ENCODE data around the gene FBRS. TPM values are rescaled to one million over a fixed set of nuclear protein-coding genes. Genes with fewer than 3 reads are reported as not detected.

Gene FBRS
- polyA plus RNA-seq, 2 of the 4 experiments (the other 2 are of a cell fraction): 5.9 to 33.3 TPM

DNA sequence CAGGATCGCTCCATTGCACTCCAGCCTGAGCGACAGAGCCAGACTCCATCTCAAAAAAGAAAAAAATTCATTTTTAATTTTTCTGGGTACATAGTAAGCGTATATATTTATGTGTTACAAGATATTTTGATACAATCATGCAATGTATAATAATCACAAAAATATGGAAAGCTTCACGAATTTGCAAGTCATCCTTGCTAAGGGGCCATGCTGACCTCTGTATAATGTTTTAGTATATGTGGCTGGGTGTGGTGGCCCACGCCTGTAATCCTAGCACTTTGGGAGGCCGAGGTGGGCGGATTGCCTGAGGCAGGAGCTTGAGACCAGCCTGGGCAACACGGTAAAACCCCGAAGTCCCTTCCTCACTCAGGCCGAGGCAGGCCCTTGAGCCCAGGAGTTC, 16.9 kb downstream of the FBRS start:
- FAIRE-seq (no peak), ATAC-seq (no peak), DNase-seq (ENCODE audit: low read depth in 1 of 2, low spot score in 1 of 2) (no peak)
- CTCF ChIA-PET: interaction anchor here (1.9 to 2.2 kb wide), 3 partner anchors 16 to 245 kb away, joined by 8 read pairs; partner anchors contain the start of gene DCTPP1
- no peak for TF ChIP-seq HEYL (CRISPR knock-in tag; IDR thresholded peaks at IDR 0.05)
- no peak for TF ChIP-seq ZFP36 (IDR thresholded peaks at IDR 0.05; ENCODE audit: borderline replicate concordance, partially characterized antibody)
- TF ChIP-seq, protein P1, sequence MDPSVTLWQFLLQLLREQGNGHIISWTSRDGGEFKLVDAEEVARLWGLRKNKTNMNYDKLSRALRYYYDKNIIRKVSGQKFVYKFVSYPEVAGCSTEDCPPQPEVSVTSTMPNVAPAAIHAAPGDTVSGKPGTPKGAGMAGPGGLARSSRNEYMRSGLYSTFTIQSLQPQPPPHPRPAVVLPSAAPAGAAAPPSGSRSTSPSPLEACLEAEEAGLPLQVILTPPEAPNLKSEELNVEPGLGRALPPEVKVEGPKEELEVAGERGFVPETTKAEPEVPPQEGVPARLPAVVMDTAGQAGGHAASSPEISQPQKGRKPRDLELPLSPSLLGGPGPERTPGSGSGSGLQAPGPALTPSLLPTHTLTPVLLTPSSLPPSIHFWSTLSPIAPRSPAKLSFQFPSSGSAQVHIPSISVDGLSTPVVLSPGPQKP (IDR thresholded peaks at IDR 0.05; ENCODE audit: low read depth, low read length): no peak
- no peak for TF ChIP-seq CHD4 (IDR thresholded peaks at IDR 0.05; ENCODE audit: borderline replicate concordance)
- no peak for TF ChIP-seq ZSCAN20 (CRISPR knock-in tag; IDR thresholded peaks at IDR 0.05)
- no peak for TF ChIP-seq HDAC2 (IDR thresholded peaks at IDR 0.05)
- TF ChIP-seq, protein P2, sequence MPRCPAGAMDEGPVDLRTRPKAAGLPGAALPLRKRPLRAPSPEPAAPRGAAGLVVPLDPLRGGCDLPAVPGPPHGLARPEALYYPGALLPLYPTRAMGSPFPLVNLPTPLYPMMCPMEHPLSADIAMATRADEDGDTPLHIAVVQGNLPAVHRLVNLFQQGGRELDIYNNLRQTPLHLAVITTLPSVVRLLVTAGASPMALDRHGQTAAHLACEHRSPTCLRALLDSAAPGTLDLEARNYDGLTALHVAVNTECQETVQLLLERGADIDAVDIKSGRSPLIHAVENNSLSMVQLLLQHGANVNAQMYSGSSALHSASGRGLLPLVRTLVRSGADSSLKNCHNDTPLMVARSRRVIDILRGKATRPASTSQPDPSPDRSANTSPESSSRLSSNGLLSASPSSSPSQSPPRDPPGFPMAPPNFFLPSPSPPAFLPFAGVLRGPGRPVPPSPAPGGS (IDR thresholded peaks at IDR 0.05): no peak
- TF ChIP-seq HOXB13 (CRISPR knock-in tag; IDR thresholded peaks at IDR 0.05; ENCODE audit: low read depth): no peak
- no peak for TF ChIP-seq EHMT2 (IDR thresholded peaks at IDR 0.05; ENCODE audit: low read depth)
- TF ChIP-seq NFE2L2 (conservative IDR thresholded peaks at IDR 0.05; ENCODE audit: low read length): peak; percentile 91
- TF ChIP-seq KDM1A (IDR thresholded peaks at IDR 0.05; ENCODE audit: low read depth): no peak
- TF ChIP-seq CHD2 (IDR thresholded peaks at IDR 0.05; ENCODE audit: low read length, partially characterized antibody): no peak
- peak; percentile 15 for TF ChIP-seq MAFK (IDR thresholded peaks at IDR 0.05; ENCODE audit: partially characterized antibody)
- TF ChIP-seq NPAS2 (CRISPR knock-in tag; IDR thresholded peaks at IDR 0.05; ENCODE audit: borderline replicate concordance): no peak
- TF ChIP-seq KDM5A (IDR thresholded peaks at IDR 0.05): no peak
- H3K27ac ChIP-seq: no peak overlapping the region
- H3K4me3 ChIP-seq: no peak overlapping the region
- H3K9me3 ChIP-seq: no peaks in the 10 kb centered on the region
- POLR2A ChIA-PET: no interaction called here
- no peak overlapping the region for H3K4me2 ChIP-seq
- 63% methylated on average over 10 of the region's 10 CpGs for WGBS (ENCODE audit: missing lambda C conversion rate)
- no peaks in the 10 kb centered on the region for H3K4me1 ChIP-seq

DNA sequence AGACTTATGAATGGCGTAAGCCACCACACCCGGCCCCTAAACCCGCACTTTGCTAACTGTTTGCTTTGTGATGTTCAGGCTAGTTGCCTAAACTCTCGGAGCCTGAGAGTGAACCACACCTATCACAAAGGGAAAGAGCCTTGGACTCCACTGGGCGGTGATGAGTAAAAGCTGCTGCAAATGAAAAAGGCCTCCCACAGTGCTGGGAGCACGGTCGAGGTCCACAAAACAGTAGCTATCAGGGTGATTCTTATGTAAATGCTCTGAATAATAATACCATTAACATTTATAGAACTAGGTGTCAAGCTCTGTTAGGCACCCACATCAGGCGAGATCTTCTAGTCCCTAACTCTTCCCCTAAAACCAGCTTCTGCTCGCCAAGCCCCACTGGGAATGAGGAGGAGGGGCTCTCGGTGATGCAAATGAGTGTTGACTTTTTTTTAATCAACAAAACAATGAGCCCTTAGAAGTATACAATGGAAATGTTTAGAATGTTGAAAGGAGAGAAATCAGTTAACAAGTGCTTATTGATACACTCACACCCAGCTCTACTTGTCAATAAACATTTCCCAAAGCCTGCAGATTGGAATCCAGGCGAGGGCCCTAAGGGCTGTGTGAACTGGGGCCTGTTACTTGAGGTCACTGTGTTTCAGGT, 19.8 kb downstream of the FBRS start:
- DNase-seq (ENCODE audit: low read depth in 1 of 2, low spot score in 1 of 2) (no peak), FAIRE-seq (no peak), ATAC-seq (no peak)
- Histone ChIP-seq H3K9me3 (no peaks in the 10 kb centered on the region), H3K4me1 (no peaks in the 10 kb centered on the region), H3K4me2 (no peak overlapping the region), H3K4me3 (no peak overlapping the region), H3K27ac (no peak overlapping the region)
- ChIA-PET POLR2A (no interaction called here), CTCF (interaction anchor here (0.5 to 1.5 kb wide), 6 partner anchors 8 to 812 kb away, joined by 3 read pairs; no protein-coding TSS in a partner anchor)
- WGBS (ENCODE audit: missing lambda C conversion rate): 76% methylated on average over 11 of the region's 11 CpGs
- TF ChIP-seq, protein P3, sequence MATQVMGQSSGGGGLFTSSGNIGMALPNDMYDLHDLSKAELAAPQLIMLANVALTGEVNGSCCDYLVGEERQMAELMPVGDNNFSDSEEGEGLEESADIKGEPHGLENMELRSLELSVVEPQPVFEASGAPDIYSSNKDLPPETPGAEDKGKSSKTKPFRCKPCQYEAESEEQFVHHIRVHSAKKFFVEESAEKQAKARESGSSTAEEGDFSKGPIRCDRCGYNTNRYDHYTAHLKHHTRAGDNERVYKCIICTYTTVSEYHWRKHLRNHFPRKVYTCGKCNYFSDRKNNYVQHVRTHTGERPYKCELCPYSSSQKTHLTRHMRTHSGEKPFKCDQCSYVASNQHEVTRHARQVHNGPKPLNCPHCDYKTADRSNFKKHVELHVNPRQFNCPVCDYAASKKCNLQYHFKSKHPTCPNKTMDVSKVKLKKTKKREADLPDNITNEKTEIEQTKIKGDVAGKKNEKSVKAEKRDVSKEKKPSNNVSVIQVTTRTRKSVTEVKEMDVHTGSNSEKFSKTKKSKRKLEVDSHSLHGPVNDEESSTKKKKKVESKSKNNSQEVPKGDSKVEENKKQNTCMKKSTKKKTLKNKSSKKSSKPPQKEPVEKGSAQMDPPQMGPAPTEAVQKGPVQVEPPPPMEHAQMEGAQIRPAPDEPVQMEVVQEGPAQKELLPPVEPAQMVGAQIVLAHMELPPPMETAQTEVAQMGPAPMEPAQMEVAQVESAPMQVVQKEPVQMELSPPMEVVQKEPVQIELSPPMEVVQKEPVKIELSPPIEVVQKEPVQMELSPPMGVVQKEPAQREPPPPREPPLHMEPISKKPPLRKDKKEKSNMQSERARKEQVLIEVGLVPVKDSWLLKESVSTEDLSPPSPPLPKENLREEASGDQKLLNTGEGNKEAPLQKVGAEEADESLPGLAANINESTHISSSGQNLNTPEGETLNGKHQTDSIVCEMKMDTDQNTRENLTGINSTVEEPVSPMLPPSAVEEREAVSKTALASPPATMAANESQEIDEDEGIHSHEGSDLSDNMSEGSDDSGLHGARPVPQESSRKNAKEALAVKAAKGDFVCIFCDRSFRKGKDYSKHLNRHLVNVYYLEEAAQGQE (IDR thresholded peaks at IDR 0.05): no peak
- TF ChIP-seq MYC (IDR thresholded peaks at IDR 0.05; ENCODE audit: borderline replicate concordance, low read length): no peak
- no peak for TF ChIP-seq POLR2A (IDR thresholded peaks at IDR 0.05; ENCODE audit: low read length)
- no peak for TF ChIP-seq HOXB13 (CRISPR knock-in tag; IDR thresholded peaks at IDR 0.05; ENCODE audit: low read depth)
- TF ChIP-seq NFE2L2 (conservative IDR thresholded peaks at IDR 0.05; ENCODE audit: low read length): no peak
- TF ChIP-seq CBX8 (IDR thresholded peaks at IDR 0.05): no peak
- no peak for TF ChIP-seq CEBPB (IDR thresholded peaks at IDR 0.05)

Measured in A549 (cell line).